Fibroblast of skin of left biceps (primary cell): ENCODE measurements around the gene PPP2R5D.

Experiments
- DNase-seq, 2 experiments: peaks; one replicate each; pipeline ENCODE4 v3.0.0-alpha.2; 2013; ENCODE audit warnings: low read depth in 2 of 2

Gene PPP2R5D

GRCh38 chr6:42963855-42964605 lies 20.3 kb upstream of the PPP2R5D start:
- DNase-seq, result no peak

- DNase-seq, result no peak
Observed at GRCh38 chr6:42966571-42966970, 17.8 kb upstream of the PPP2R5D start.

GRCh38 chr6:42967228-42967627 lies 17.1 kb upstream of the PPP2R5D start:
- DNase-seq, result no peak

GRCh38 chr6:42968126-42968701 lies 16.2 kb upstream of the PPP2R5D start:
- no peak for DNase-seq

- no peak for DNase-seq
Observed at GRCh38 chr6:42968783-42969182, 15.6 kb upstream of the PPP2R5D start.

GRCh38 chr6:42969431-42969830 lies 14.9 kb upstream of the PPP2R5D start:
- DNase-seq, result no peak

GRCh38 chr6:42969934-42970333 lies 14.4 kb upstream of the PPP2R5D start:
- no peak for DNase-seq

- DNase-seq, result no peak
Observed at GRCh38 chr6:42970871-42971612, 13.3 kb upstream of the PPP2R5D start.

- no peak for DNase-seq
Observed at GRCh38 chr6:42971746-42972327, 12.5 kb upstream of the PPP2R5D start.

GRCh38 chr6:42973926-42974325 lies 10.4 kb upstream of the PPP2R5D start:
- no peak for DNase-seq

- no peak for DNase-seq
Observed at GRCh38 chr6:42974919-42975505, 9.4 kb upstream of the PPP2R5D start.

GRCh38 chr6:42978487-42978838 lies 5.9 kb upstream of the PPP2R5D start:
- no peak for DNase-seq

- peak; percentile 47 to 54 for DNase-seq
Observed at GRCh38 chr6:42978839-42979522, 5.4 kb upstream of the PPP2R5D start, which contains the start of gene PEX6. TSS of gene PEX6 (minus strand) at chr6:42979181. CDS start at chr6:42979150, 31 bp downstream.

GRCh38 chr6:42979523-42980177 lies 4.7 kb upstream of the PPP2R5D start:
- no peak for DNase-seq

GRCh38 chr6:42981836-42982235 lies 2.5 kb upstream of the PPP2R5D start:
- DNase-seq, result no peak

GRCh38 chr6:42984924-42985475 lies 630 bp downstream of the PPP2R5D start:
- DNase-seq, result no peak

- no peak for DNase-seq
Observed at GRCh38 chr6:42987533-42988451, 3.4 kb downstream of the PPP2R5D start.

- DNase-seq, result no peak
Observed at GRCh38 chr6:42988486-42989020, 4.2 kb downstream of the PPP2R5D start.

GRCh38 chr6:42989923-42990322 lies 5.6 kb downstream of the PPP2R5D start:
- DNase-seq, result no peak
